HFFc6 (cell line): ENCODE results near the gene THAP3. TPM values are rescaled to one million over a fixed set of nuclear protein-coding genes. Genes with fewer than 3 reads are reported as not detected.

ENCODE experiments used
- DNase-seq: peaks from one replicate; pipeline ENCODE4 v3.0.0-alpha.2; 2018
- H3K27ac Mint-ChIP-seq: 2 replicates; pipeline ENCODE4 v1.8.0; 2020; ENCODE audit warnings: mild to moderate bottlenecking, mixed read lengths
- H3K27me3 Mint-ChIP-seq: 2 replicates; pipeline ENCODE4 v1.8.0; 2021; ENCODE audit warnings: mild to moderate bottlenecking, moderate library complexity, mixed read lengths; ENCODE audit not compliant: insufficient read depth
- H3K36me3 Mint-ChIP-seq: 2 replicates; pipeline ENCODE4 v1.8.0; 2021; ENCODE audit warnings: low read depth, mixed read lengths
- H3K4me1 Mint-ChIP-seq: 2 replicates; pipeline ENCODE4 v1.8.0; 2020; ENCODE audit warnings: low read depth, mixed read lengths
- H3K4me3 Mint-ChIP-seq: 2 replicates; pipeline ENCODE4 v1.8.0; 2020; ENCODE audit warnings: mild to moderate bottlenecking, moderate library complexity, mixed read lengths
- H3K9me3 Mint-ChIP-seq: 2 replicates; pipeline ENCODE4 v1.8.0; 2020; ENCODE audit warnings: mild to moderate bottlenecking, mixed read lengths
- CTCF ChIP-seq: fragments of 200-600 bp; sonication (generic); IDR thresholded peaks from 2 replicates; pipeline ENCODE4 v1.5.0; 2021; ENCODE audit warnings: antibody characterized with exemption, mild to moderate bottlenecking
- total RNA-seq, 6 experiments: library from RNA; stranded (reverse); fragmentation: NEBNext Ultra II Directional; extraction: Animal tissue kit (Norgen Biotek cat#: 25700); gene quantifications; 2 replicates in 1 of 6; 3 replicates in 5 of 6; pipeline ENCODE4 v1.2.3, GENCODE V29; 2021

The THAP3 gene
- total RNA-seq, 6 experiments from 2014 or later = 12.9 to 18.2 (median 16.2) TPM

GRCh38 chr1:6672558-6672957 lies 47.9 kb downstream of the THAP3 start:
- no peaks in the 10 kb centered on the region for H3K27me3 Mint-ChIP-seq
- DNase-seq = no peak
- TF ChIP-seq CTCF = no peak
- no peak overlapping the region for H3K4me3 Mint-ChIP-seq
- peaks cover 28% of the 10 kb centered on the region for H3K36me3 Mint-ChIP-seq
- H3K4me1 Mint-ChIP-seq = peaks cover 12% of the 10 kb centered on the region
- no peak overlapping the region for H3K27ac Mint-ChIP-seq
- H3K9me3 Mint-ChIP-seq = no peaks in the 10 kb centered on the region

GRCh38 chr1:6673816-6674398 lies 49.2 kb downstream of the THAP3 start:
- H3K4me3 Mint-ChIP-seq = no peak overlapping the region
- DNase-seq = no peak

GRCh38 chr1:6674771-6675170 lies 50.1 kb downstream of the THAP3 start:
- no peak overlapping the region for H3K4me3 Mint-ChIP-seq

More at GRCh38 chr1:6673816-6674398, 49.2 kb downstream of the THAP3 start:
- H3K27me3 Mint-ChIP-seq = no peaks in the 10 kb centered on the region; the same call in 1 of the 2 replicates
- H3K9me3 Mint-ChIP-seq = no peaks in the 10 kb centered on the region
- no peak overlapping the region for H3K27ac Mint-ChIP-seq
- H3K4me1 Mint-ChIP-seq = peaks cover 12% of the 10 kb centered on the region
- no peak for TF ChIP-seq CTCF
- H3K36me3 Mint-ChIP-seq = peaks cover 42% of the 10 kb centered on the region

GRCh38 chr1:6675941-6676340 lies 51.3 kb downstream of the THAP3 start:
- Mint-ChIP-seq H3K4me3 (no peak overlapping the region), H3K36me3 (peaks cover 57% of the 10 kb centered on the region), H3K9me3 (no peaks in the 10 kb centered on the region), H3K27me3 (no peaks in the 10 kb centered on the region; the same call in 1 of the 2 replicates), H3K27ac (no peak overlapping the region), H3K4me1 (peaks cover 12% of the 10 kb centered on the region)
- no peak for TF ChIP-seq CTCF
- no peak for DNase-seq

More at GRCh38 chr1:6674771-6675170, 50.1 kb downstream of the THAP3 start:
- H3K27ac Mint-ChIP-seq = no peak overlapping the region
- peaks cover 50% of the 10 kb centered on the region for H3K36me3 Mint-ChIP-seq
- peaks cover 12% of the 10 kb centered on the region for H3K4me1 Mint-ChIP-seq
- no peaks in the 10 kb centered on the region; the same call in 1 of the 2 replicates for H3K27me3 Mint-ChIP-seq
- no peaks in the 10 kb centered on the region for H3K9me3 Mint-ChIP-seq
- DNase-seq = no peak
- TF ChIP-seq CTCF = no peak

Other genes with a start within 250 kb of the THAP3 start
- 100 to 1,000 TPM; 103 to 125 (median 111) TPM for gene ACOT7, start 231.1 kb upstream of the THAP3 start, total RNA-seq
- under 1 TPM in 4 of 6 experiments, not detected in 2; 0.14 to 0.35 (median 0.30) TPM for gene HES2, start 204.9 kb upstream of the THAP3 start, total RNA-seq
- gene ESPN, start 200.1 kb upstream of the THAP3 start, total RNA-seq = not detected
- 1 to 10 TPM; 1.8 to 3.2 (median 2.7) TPM for gene TNFRSF25, start 158.7 kb upstream of the THAP3 start, total RNA-seq
- gene PLEKHG5, start 133.2 kb upstream of the THAP3 start, total RNA-seq = 1 to 10 TPM; 6.4 to 7.2 (median 6.6) TPM
- gene NOL9, start 70.4 kb upstream of the THAP3 start, total RNA-seq = 10 to 100 TPM; 26.4 to 36.4 (median 33.4) TPM
- gene TAS1R1, start 69.6 kb upstream of the THAP3 start, total RNA-seq = not detected
- 10 to 100 TPM; 10.0 to 15.1 (median 11.3) TPM for gene ZBTB48, start 44.9 kb upstream of the THAP3 start, total RNA-seq
- gene KLHL21, start 22.0 kb upstream of the THAP3 start, total RNA-seq = 10 to 100 TPM; 21.1 to 31.5 (median 22.6) TPM
- gene PHF13, start 11.1 kb upstream of the THAP3 start, total RNA-seq = 10 to 100 TPM; 18.0 to 19.9 (median 19.0) TPM
- 10 to 100 TPM; 66.6 to 79.5 (median 73.0) TPM for gene DNAJC11, start 76.9 kb downstream of the THAP3 start, total RNA-seq
- 10 to 100 TPM; 78.1 to 96.6 (median 86.1) TPM for gene CAMTA1, start 160.6 kb downstream of the THAP3 start, total RNA-seq